ENCODE measurements around the gene COX10.
A peak's percentile ranks its signal among the peaks of the same experiment; 100 is the strongest.
"Not testable (repeated sequence)": the region's sequence is repeated elsewhere in the genome, so short reads cannot be mapped to it uniquely, and the experiment has no call there.

COX10 gene

GRCh38 chr17:14069251-14070021, at the start of gene COX10:
Gene COX10, plus strand, starts transcription at chr17:14069504. Its CDS starts 102 bp downstream, at chr17:14069606.
- peak; percentile 82 for DNase-seq (ENCODE audit: low spot score)

- DNase-seq (ENCODE audit: low spot score), result not testable (repeated sequence)
These were observed 47.5 kb upstream of the COX10 start for GRCh38 chr17:14021651-14022294.

- not testable (repeated sequence) for DNase-seq (ENCODE audit: low spot score)
These were observed 39.5 kb upstream of the COX10 start for GRCh38 chr17:14029755-14030154.

GRCh38 chr17:14032234-14032633, 37.1 kb upstream of the COX10 start:
- DNase-seq (ENCODE audit: low spot score), result no peak

GRCh38 chr17:14033166-14033565, 36.1 kb upstream of the COX10 start:
- DNase-seq (ENCODE audit: low spot score), result no peak

GRCh38 chr17:14037453-14037852, 31.9 kb upstream of the COX10 start:
- no peak for DNase-seq (ENCODE audit: low spot score)

- DNase-seq (ENCODE audit: low spot score), result no peak
These were observed 31.1 kb upstream of the COX10 start for GRCh38 chr17:14038206-14038605.

- DNase-seq (ENCODE audit: low spot score), result no peak
These were observed 26.9 kb upstream of the COX10 start for GRCh38 chr17:14042411-14042810.

GRCh38 chr17:14044702-14045101, 24.6 kb upstream of the COX10 start:
- no peak for DNase-seq (ENCODE audit: low spot score)

GRCh38 chr17:14046978-14047377, 22.3 kb upstream of the COX10 start:
- no peak for DNase-seq (ENCODE audit: low spot score)

GRCh38 chr17:14047591-14047990, 21.7 kb upstream of the COX10 start:
- DNase-seq (ENCODE audit: low spot score), result no peak

- DNase-seq (ENCODE audit: low spot score), result no peak
These were observed 21.1 kb upstream of the COX10 start for GRCh38 chr17:14048169-14048568.

GRCh38 chr17:14050616-14051015, 18.7 kb upstream of the COX10 start:
- peak; percentile 7 for DNase-seq (ENCODE audit: low spot score)

GRCh38 chr17:14051692-14052091, 17.6 kb upstream of the COX10 start:
- DNase-seq (ENCODE audit: low spot score), result no peak

GRCh38 chr17:14052886-14053615, 16.3 kb upstream of the COX10 start:
- DNase-seq (ENCODE audit: low spot score), result no peak

GRCh38 chr17:14057591-14057990, 11.7 kb upstream of the COX10 start:
- DNase-seq (ENCODE audit: low spot score), result no peak

GRCh38 chr17:14058051-14058450, 11.3 kb upstream of the COX10 start:
- DNase-seq (ENCODE audit: low spot score), result no peak

GRCh38 chr17:14060706-14061105, 8.6 kb upstream of the COX10 start:
- no peak for DNase-seq (ENCODE audit: low spot score)

GRCh38 chr17:14061666-14062560, 7.4 kb upstream of the COX10 start:
- no peak for DNase-seq (ENCODE audit: low spot score)

- DNase-seq (ENCODE audit: low spot score), result no peak
These were observed 2.0 kb upstream of the COX10 start for GRCh38 chr17:14067347-14067746.

- DNase-seq (ENCODE audit: low spot score), result no peak
These were observed 608 bp upstream of the COX10 start for GRCh38 chr17:14068542-14069250.

All from putamen (tissue), 1 donor.